ENCODE measurements around the gene RNF222. TPM values are rescaled to one million over a fixed set of nuclear protein-coding genes. Genes with fewer than 3 reads are reported as not detected.
A peak's percentile ranks its signal among the peaks of the same experiment; 100 is the strongest.

Gene RNF222
- polyA plus RNA-seq, 1 of the 3 experiments (the other 2 are of a cell fraction): not detected

DNA sequence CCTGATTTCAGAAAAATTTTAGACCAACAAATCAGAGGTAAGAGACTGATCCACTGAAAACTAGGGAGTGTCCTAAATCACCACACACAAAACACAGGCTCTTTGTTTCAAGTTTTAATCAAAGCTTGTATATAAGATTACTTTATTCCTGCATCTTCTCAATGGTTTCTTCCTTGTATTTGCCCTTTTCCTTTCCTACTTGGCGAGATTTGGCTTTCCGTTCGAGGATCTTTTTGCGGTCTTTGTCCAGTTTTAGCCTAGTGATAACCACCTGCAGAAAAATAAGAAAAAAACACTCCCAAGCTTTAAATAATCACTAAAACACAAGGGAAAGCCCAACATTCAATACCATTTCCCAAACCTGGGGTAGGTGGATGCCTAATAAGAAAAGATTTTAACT lies 20.2 kb downstream of the RNF222 start:
- peaks cover 62% of the 10 kb centered on the region for H3F3A ChIP-seq (replicated peaks; ENCODE audit: insufficient read depth)
- peaks cover 53% of the 10 kb centered on the region for H4K20me1 ChIP-seq (ENCODE audit: insufficient read depth)
- WGBS (ENCODE audit: low lambda C conversion rate): 93% methylated on average over 4 of the region's 4 CpGs
- H2AFZ ChIP-seq (ENCODE audit: low read depth): no peak overlapping the region
- H3K4me1 ChIP-seq (ENCODE audit: control insufficient read depth in 1 of 2, insufficient read depth in 2 of 2, low read depth in 1 of 2, low read length in 1 of 2): peaks cover 23 to 28% of the 10 kb centered on the region in 2 experiments; a peak in 3 of 4 replicates
- TF ChIP-seq CHD2 (IDR thresholded peaks at IDR 0.05; ENCODE audit: low read length, partially characterized antibody) (no peak), GABPA (IDR thresholded peaks at IDR 0.05; ENCODE audit: low read depth) (no peak), EP300 (IDR thresholded peaks at IDR 0.05; ENCODE audit: borderline replicate concordance in 1 of 2, low read depth in 1 of 2, low read length in 1 of 2) (no peak), FOXM1 (IDR thresholded peaks at IDR 0.05; ENCODE audit: low read depth) (no peak), RCOR1 (IDR thresholded peaks at IDR 0.05; ENCODE audit: low read length) (no peak), SMC3 (IDR thresholded peaks at IDR 0.05; ENCODE audit: low read depth, low read length) (no peak), MXI1 (IDR thresholded peaks at IDR 0.05; ENCODE audit: low read depth, low read length) (no peak), CTCF (IDR thresholded peaks at IDR 0.05) (no peak), GATA2 (CRISPR knock-in tag; IDR thresholded peaks at IDR 0.05) (no peak), TCF12 (IDR thresholded peaks at IDR 0.05) (no peak), YY1 (IDR thresholded peaks at IDR 0.05; ENCODE audit: low read depth) (no peak), NRF1 (IDR thresholded peaks at IDR 0.05; ENCODE audit: low read depth, low read length) (no peak), NFIC (IDR thresholded peaks at IDR 0.05; ENCODE audit: borderline replicate concordance) (no peak), IRF3 (IDR thresholded peaks at IDR 0.05; ENCODE audit: low read depth, low read length) (no peak), JUND (IDR thresholded peaks at IDR 0.05) (no peak), RXRA (IDR thresholded peaks at IDR 0.05; ENCODE audit: borderline replicate concordance, low read depth) (no peak), TEAD4 (IDR thresholded peaks at IDR 0.05; ENCODE audit: borderline replicate concordance, insufficient read depth) (no peak)
- TF ChIP-seq, protein P1, sequence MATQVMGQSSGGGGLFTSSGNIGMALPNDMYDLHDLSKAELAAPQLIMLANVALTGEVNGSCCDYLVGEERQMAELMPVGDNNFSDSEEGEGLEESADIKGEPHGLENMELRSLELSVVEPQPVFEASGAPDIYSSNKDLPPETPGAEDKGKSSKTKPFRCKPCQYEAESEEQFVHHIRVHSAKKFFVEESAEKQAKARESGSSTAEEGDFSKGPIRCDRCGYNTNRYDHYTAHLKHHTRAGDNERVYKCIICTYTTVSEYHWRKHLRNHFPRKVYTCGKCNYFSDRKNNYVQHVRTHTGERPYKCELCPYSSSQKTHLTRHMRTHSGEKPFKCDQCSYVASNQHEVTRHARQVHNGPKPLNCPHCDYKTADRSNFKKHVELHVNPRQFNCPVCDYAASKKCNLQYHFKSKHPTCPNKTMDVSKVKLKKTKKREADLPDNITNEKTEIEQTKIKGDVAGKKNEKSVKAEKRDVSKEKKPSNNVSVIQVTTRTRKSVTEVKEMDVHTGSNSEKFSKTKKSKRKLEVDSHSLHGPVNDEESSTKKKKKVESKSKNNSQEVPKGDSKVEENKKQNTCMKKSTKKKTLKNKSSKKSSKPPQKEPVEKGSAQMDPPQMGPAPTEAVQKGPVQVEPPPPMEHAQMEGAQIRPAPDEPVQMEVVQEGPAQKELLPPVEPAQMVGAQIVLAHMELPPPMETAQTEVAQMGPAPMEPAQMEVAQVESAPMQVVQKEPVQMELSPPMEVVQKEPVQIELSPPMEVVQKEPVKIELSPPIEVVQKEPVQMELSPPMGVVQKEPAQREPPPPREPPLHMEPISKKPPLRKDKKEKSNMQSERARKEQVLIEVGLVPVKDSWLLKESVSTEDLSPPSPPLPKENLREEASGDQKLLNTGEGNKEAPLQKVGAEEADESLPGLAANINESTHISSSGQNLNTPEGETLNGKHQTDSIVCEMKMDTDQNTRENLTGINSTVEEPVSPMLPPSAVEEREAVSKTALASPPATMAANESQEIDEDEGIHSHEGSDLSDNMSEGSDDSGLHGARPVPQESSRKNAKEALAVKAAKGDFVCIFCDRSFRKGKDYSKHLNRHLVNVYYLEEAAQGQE (IDR thresholded peaks at IDR 0.05; ENCODE audit: low read depth, low read length): no peak
- TF ChIP-seq, protein P2, sequence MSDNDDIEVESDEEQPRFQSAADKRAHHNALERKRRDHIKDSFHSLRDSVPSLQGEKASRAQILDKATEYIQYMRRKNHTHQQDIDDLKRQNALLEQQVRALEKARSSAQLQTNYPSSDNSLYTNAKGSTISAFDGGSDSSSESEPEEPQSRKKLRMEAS (IDR thresholded peaks at IDR 0.05; ENCODE audit: low read depth): no peak
- no peaks in the 10 kb centered on the region for H3K27me3 ChIP-seq (ENCODE audit: insufficient read depth)
- peak overlapping the region; percentile 71 to 82; a peak in 2 of 4 replicates for H3K27ac ChIP-seq (ENCODE audit: low read depth in 2 of 2, low read length in 1 of 2)
- H3K9ac ChIP-seq: no peak overlapping the region
- H3K4me2 ChIP-seq: no peak overlapping the region
- H3K79me2 ChIP-seq (ENCODE audit: insufficient read depth): peaks cover 56% of the 10 kb centered on the region
- no peak for DNase-seq
- ChIA-PET CTCF (interaction anchor here (1.3 to 2.5 kb wide), 3 partner anchors 16 to 369 kb away, joined by 4 to 11 read pairs (median 5); no protein-coding TSS in a partner anchor), POLR2A (interaction anchor here (0.8 to 1.3 kb wide), 2 partner anchors 82 to 317 kb away, joined by 3 read pairs; partner anchors contain the start of gene SLC25A35)
- H3K9me3 ChIP-seq: no peaks in the 10 kb centered on the region
- no peaks in the 10 kb centered on the region for H3K9me2 ChIP-seq
- H3K36me3 ChIP-seq (replicated peaks in 1 of 2; ENCODE audit: control insufficient read depth in 1 of 2, insufficient read depth in 2 of 2, low read length in 1 of 2): peaks cover 32 to 58% of the 10 kb centered on the region in 2 experiments
- no peak overlapping the region for H3K4me3 ChIP-seq (ENCODE audit: low read depth in 2 of 2, low read length in 1 of 2)

All from SK-N-SH (cell line).